ENCODE measurements around the gene ITPR3.

DNA sequence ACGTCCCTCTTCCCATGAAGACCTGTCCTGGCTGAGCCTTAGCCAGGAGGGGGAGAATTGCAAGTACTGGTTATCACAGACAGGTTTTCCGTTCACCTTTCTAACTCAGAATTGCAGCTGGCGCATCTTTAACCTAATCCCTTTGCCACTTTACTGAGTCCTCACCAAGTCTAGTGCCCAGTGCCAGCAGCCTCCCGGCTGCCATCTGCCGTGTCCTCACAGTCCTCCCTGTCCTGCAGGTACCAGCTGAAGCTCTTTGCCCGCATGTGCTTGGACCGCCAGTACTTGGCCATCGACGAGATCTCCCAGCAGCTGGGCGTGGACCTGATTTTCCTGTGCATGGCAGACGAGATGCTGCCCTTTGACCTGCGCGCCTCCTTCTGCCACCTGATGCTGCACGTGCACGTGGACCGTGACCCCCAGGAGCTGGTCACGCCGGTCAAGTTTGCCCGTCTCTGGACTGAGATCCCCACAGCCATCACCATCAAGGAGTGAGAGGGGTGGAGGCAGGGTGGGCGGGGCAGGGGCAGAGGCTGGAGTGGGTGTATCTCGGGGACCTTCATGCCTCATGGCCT lies 49.1 kb downstream of the ITPR3 start:
- TF ChIP-seq EP300 (IDR thresholded peaks at IDR 0.05), result no peak
- TF ChIP-seq POLR2AphosphoS5 (IDR thresholded peaks at IDR 0.05), result no peak
